DOHH2 (cell line): ENCODE measurements around the gene PRR36.
"Not testable (repeated sequence)": the region's sequence is repeated elsewhere in the genome, so short reads cannot be mapped to it uniquely, and the experiment has no call there.

ENCODE experiments used
- H3F3A ChIP-seq: fragments of 200-600 bp; sonication (generic), shearing (Covaris generic); 2 replicates; pipeline ENCODE4 v1.6.0; 2016; ENCODE audit warnings: antibody characterized with exemption, mild to moderate bottlenecking; ENCODE audit not compliant: control insufficient read depth, insufficient read depth
- H3K27ac ChIP-seq: fragments of 200-600 bp; sonication (generic); 2 replicates; pipeline ENCODE4 v1.5.1; 2014; ENCODE audit warnings: low read depth, mild to moderate bottlenecking, low read length, moderate library complexity
- H3K27me3 ChIP-seq: fragments of 200-600 bp; sonication (generic); 2 replicates; pipeline ENCODE4 v1.6.1; 2014; ENCODE audit warnings: mild to moderate bottlenecking, low read length, mixed read lengths; ENCODE audit not compliant: control insufficient read depth
- H3K36me3 ChIP-seq: fragments of 200-600 bp; sonication (generic); 2 replicates; pipeline ENCODE4 v1.6.1; 2014; ENCODE audit warnings: mild to moderate bottlenecking, low read length, moderate library complexity, mixed read lengths; ENCODE audit not compliant: control insufficient read depth
- H3K4me1 ChIP-seq: fragments of 200-600 bp; sonication (generic); 2 replicates; pipeline ENCODE4 v1.6.1; 2014; ENCODE audit warnings: mild to moderate bottlenecking, low read length, mixed read lengths; ENCODE audit not compliant: control insufficient read depth
- H3K4me2 ChIP-seq: fragments of 200-600 bp; sonication (generic); 2 replicates; pipeline ENCODE4 v1.6.0; 2014; ENCODE audit warnings: mild to moderate bottlenecking, low read length, moderate library complexity
- H3K4me3 ChIP-seq: fragments of 200-600 bp; sonication (generic); 2 replicates; pipeline ENCODE4 v1.5.1; 2014; ENCODE audit warnings: mild to moderate bottlenecking, low read length, mixed read lengths
- H3K79me2 ChIP-seq: fragments of 200-600 bp; sonication (generic); 2 replicates; pipeline ENCODE4 v1.6.1; 2014; ENCODE audit warnings: mild to moderate bottlenecking, low read length, mixed read lengths; ENCODE audit not compliant: control insufficient read depth
- H3K9me2 ChIP-seq: fragments of 200-600 bp; sonication (generic); replicated peaks from 2 replicates; pipeline ENCODE4 v1.6.1; 2014; ENCODE audit warnings: mild to moderate bottlenecking, low read length, mixed read lengths; ENCODE audit not compliant: control insufficient read depth
- H3K9me3 ChIP-seq: fragments of 200-600 bp; sonication (generic); 2 replicates; pipeline ENCODE4 v1.6.1; 2014; ENCODE audit warnings: antibody characterized with exemption, low read length, mixed read lengths; ENCODE audit not compliant: control insufficient read depth, insufficient read depth
- H4K20me1 ChIP-seq: fragments of 200-600 bp; sonication (generic); 2 replicates; pipeline ENCODE4 v1.6.0; 2014; ENCODE audit warnings: low read depth, mild to moderate bottlenecking, antibody characterized with exemption, low read length, moderate library complexity; ENCODE audit not compliant: control insufficient read depth, insufficient read depth
- CTCF ChIP-seq: fragments of 200-600 bp; sonication (generic); IDR thresholded peaks from one replicate; pipeline ENCODE4 v1.5.1; 2014; ENCODE audit warnings: antibody characterized with exemption, mild to moderate bottlenecking, low read depth, low read length; ENCODE audit not compliant: poor library complexity, severe bottlenecking
- EZH2phosphoT487 ChIP-seq: fragments of 200-600 bp; sonication (generic); IDR thresholded peaks from 2 replicates; pipeline ENCODE4 v1.6.1; 2017; ENCODE audit warnings: borderline replicate concordance, mild to moderate bottlenecking, antibody characterized with exemption, low read length, moderate library complexity, mixed read lengths

PRR36 gene

DNA sequence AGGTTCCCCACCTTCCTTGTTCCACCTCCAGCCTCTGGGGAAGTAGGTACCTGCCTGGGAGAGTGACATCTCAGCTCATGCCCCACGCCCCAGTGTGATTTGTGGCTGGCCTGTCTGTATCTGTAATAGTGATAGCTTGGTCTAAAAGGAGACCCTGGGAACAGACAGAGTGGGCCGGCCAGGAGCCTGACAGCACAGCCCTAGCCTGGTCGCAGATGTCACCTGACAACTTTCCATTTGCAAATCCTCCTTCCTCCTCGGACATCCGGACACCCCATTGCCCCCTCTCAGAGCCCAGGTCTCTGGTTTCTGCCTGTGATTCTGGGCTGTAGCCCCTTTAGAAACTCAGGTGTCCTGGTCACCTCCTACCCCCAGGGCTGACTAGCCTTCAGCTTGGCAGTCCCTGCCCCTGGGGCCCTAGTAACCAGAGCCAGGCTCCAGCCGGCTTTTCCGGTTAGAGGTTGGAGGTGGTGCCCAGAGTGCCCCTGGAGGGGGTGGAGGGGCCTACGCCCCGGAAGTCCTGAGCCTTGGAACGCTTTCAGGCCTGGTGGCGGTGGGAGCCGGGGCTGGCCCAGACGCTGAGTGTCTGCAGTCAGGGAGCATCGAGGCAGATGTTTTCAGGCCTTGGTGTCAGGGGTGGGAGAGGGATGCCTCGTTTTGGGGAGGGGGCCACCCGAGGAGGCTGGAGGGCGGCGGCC, 20.6 kb upstream of the PRR36 start:
- Histone ChIP-seq H3K27me3 (no peaks in the 10 kb centered on the region), H3K4me2 (no peak overlapping the region), H3K36me3 (no peaks in the 10 kb centered on the region), H3K79me2 (no peaks in the 10 kb centered on the region), H3K9me3 (no peaks in the 10 kb centered on the region), H3F3A (no peaks in the 10 kb centered on the region), H3K4me1 (peaks cover 3% of the 10 kb centered on the region; the same call in 1 of the 2 replicates), H3K9me2 (no peaks in the 10 kb centered on the region), H4K20me1 (no peaks in the 10 kb centered on the region), H3K27ac (no peak overlapping the region), H3K4me3 (no peak overlapping the region)
- TF ChIP-seq CTCF, result no peak
- no peak for TF ChIP-seq EZH2phosphoT487

DNA sequence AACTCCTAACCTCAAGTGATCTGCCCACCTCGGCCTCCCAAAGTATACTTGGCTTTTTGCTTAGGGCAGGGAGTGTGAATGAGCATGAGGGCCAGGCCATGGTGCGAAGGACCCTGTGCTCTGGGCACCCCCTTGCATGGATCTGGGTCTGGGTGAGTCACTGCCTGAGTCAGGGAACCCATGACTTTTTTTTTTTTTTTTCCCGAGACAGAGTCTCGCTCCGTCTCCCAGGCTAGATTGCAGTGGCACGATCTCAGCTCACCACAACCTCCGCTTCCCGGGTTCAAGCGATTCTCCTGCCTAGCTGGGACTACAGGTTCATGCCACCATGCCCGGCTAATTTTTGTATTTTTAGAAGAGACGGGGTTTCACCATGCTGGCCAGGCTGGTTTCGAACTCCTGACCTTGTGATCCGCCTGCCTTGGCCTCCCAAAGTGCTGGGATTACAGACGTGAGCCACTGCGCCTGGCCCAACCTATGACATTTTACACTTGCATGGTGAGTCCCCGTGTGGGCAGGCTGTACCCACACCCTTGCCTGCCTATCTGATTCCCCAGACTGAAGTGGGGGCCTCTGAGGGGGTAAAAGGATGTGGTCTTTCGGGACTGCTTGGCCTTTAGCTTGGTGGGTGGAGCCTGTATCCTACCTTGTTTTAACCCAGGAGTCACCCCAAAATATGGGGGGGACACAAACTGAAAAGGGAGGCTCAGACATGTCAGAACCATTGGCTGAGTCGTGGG, 19.3 kb upstream of the PRR36 start:
- not testable (repeated sequence) for H3K36me3 ChIP-seq, H3K27me3 ChIP-seq, H4K20me1 ChIP-seq, H3K79me2 ChIP-seq, H3K4me2 ChIP-seq, H3K4me3 ChIP-seq, H3K9me2 ChIP-seq, H3F3A ChIP-seq, H3K4me1 ChIP-seq, H3K9me3 ChIP-seq, H3K27ac ChIP-seq

GRCh38 chr19:7888826-7889217, 14.6 kb upstream of the PRR36 start:
- Histone ChIP-seq H3K4me1 (no peaks in the 10 kb centered on the region), H3K9me2 (no peaks in the 10 kb centered on the region), H3K27me3 (peaks cover 13% of the 10 kb centered on the region), H4K20me1 (no peaks in the 10 kb centered on the region), H3K4me3 (no peak overlapping the region), H3F3A (no peaks in the 10 kb centered on the region), H3K79me2 (no peaks in the 10 kb centered on the region), H3K9me3 (no peaks in the 10 kb centered on the region), H3K36me3 (no peaks in the 10 kb centered on the region), H3K27ac (no peak overlapping the region), H3K4me2 (no peak overlapping the region)
- TF ChIP-seq CTCF (no peak), EZH2phosphoT487 (no peak)

- Histone ChIP-seq H3K9me3 (no peaks in the 10 kb centered on the region), H3K36me3 (no peaks in the 10 kb centered on the region), H3K4me1 (no peaks in the 10 kb centered on the region), H3K27ac (no peak within 1 kb of the TSS), H3K9me2 (no peaks in the 10 kb centered on the region), H3K4me2 (no peak within 1 kb of the TSS), H3K79me2 (no peaks in the 10 kb centered on the region), H3F3A (no peaks in the 10 kb centered on the region), H4K20me1 (no peaks in the 10 kb centered on the region), H3K4me3 (no peak within 1 kb of the TSS), H3K27me3 (peaks cover 13% of the 10 kb centered on the region)
- TF ChIP-seq EZH2phosphoT487 (no peak), CTCF (no peak)
Observed at GRCh38 chr19:7888145-7888825, 14.1 kb upstream of the PRR36 start, which contains the start of gene LRRC8E. TSS of gene LRRC8E (plus strand) at chr19:7888510. CDS start at chr19:7895604, 7,094 bp downstream.
